Measurements from ENCODE around the gene KMT2C. TPM values are rescaled to one million over a fixed set of nuclear protein-coding genes. Genes with fewer than 3 reads are reported as not detected.

Gene KMT2C
- total and polyA plus RNA-seq, 2 of the 8 experiments (the other 6 are each of a cell fraction or from before 2014, with no cell fraction given), result 9.1 to 40.8 TPM

- H4K91ac ChIP-seq (replicated peaks; ENCODE audit: insufficient read length, low read length), result no peak overlapping the region
- H3K23ac ChIP-seq (ENCODE audit: insufficient read length), result no peak overlapping the region
- H3K79me1 ChIP-seq (ENCODE audit: low read depth, low read length), result no peaks in the 10 kb centered on the region
- no peak overlapping the region for H4K5ac ChIP-seq (ENCODE audit: insufficient read length, low read depth, low read length)
- H3K79me2 ChIP-seq (ENCODE audit: control insufficient read depth in 1 of 2, insufficient read depth in 2 of 2, low read length in 2 of 2), result no peaks in the 10 kb centered on the region
- no peak overlapping the region for H4K8ac ChIP-seq (ENCODE audit: extremely low read depth, insufficient read depth, low read length)
- 79% methylated on average over 2 of the region's 2 CpGs; no CpG with 5 or more reads in 1 of the 2 experiments for WGBS, 2 experiments (ENCODE audit: extremely low coverage in 1 of 2, insufficient coverage in 1 of 2, insufficient read length in 1 of 2, insufficient replicate concordance in 2 of 2, low coverage in 1 of 2, low lambda C conversion rate in 2 of 2, missing lambda C conversion rate in 1 of 2)
- FAIRE-seq (no peak), DNase-seq (ENCODE audit: low read depth in 1 of 2, low spot score in 2 of 2) (no peak)
- H2BK20ac ChIP-seq (ENCODE audit: low read length), result no peak overlapping the region
- H3K18ac ChIP-seq (ENCODE audit: extremely low read depth, low read length), result no peak overlapping the region
- H3K4me3 ChIP-seq (ENCODE audit: extremely low read depth in 1 of 4, insufficient read depth in 2 of 4, low read depth in 3 of 4, low read length in 4 of 4), result no peak overlapping the region
- POLR2A ChIA-PET (ENCODE audit: partially characterized antibody), result no interaction called here
- H4K20me1 ChIP-seq (replicated peaks in 1 of 2; ENCODE audit: control insufficient read depth in 1 of 2, insufficient read depth in 2 of 2, low read length in 2 of 2), result no peaks in the 10 kb centered on the region
- no peaks in the 10 kb centered on the region for H3K36me3 ChIP-seq (ENCODE audit: control insufficient read depth in 2 of 4, insufficient read depth in 4 of 4, low read length in 3 of 4)
- no peaks in the 10 kb centered on the region for H3K27me3 ChIP-seq (replicated peaks in 1 of 4; ENCODE audit: control insufficient read depth in 3 of 4, extremely low read depth in 1 of 4, insufficient read depth in 3 of 4, low read length in 3 of 4)
- H3K9me3 ChIP-seq (ENCODE audit: insufficient read depth in 2 of 2, low read depth in 1 of 2, low read length in 1 of 2), result no peaks in the 10 kb centered on the region
- no peak overlapping the region for H3K27ac ChIP-seq (ENCODE audit: low read depth, low read length)
- H2BK120ac ChIP-seq (replicated peaks; ENCODE audit: low read depth, low read length), result no peak overlapping the region
- no peaks in the 10 kb centered on the region for H3K4me1 ChIP-seq (replicated peaks in 1 of 4; ENCODE audit: control insufficient read depth in 3 of 4, insufficient read depth in 4 of 4, low read length in 3 of 4)
- no peak overlapping the region for H3K4ac ChIP-seq (replicated peaks; ENCODE audit: insufficient read length, low read depth, low read length)
- H3K56ac ChIP-seq (replicated peaks; ENCODE audit: insufficient read length, low read depth, low read length), result no peak overlapping the region
- no peak overlapping the region for H3K14ac ChIP-seq (ENCODE audit: insufficient read length)
- no peak overlapping the region for H2BK12ac ChIP-seq (ENCODE audit: low read depth, low read length)
- H2AFZ ChIP-seq (ENCODE audit: low read length), result no peak overlapping the region
- H2BK15ac ChIP-seq (ENCODE audit: low read length), result no peak overlapping the region
- no peak overlapping the region for H2BK5ac ChIP-seq (ENCODE audit: low read depth, low read length)
- H2AK5ac ChIP-seq (ENCODE audit: low read depth, low read length), result no peak overlapping the region
- no peak overlapping the region for H3K4me2 ChIP-seq (ENCODE audit: insufficient read depth in 1 of 2, low read depth in 2 of 2, low read length in 2 of 2)
- CTCF ChIA-PET (ENCODE audit: partially characterized antibody), result no interaction called here
- H3K23me2 ChIP-seq (ENCODE audit: low read depth, low read length), result no peaks in the 10 kb centered on the region
- no peak overlapping the region for H3K9ac ChIP-seq (replicated peaks in 1 of 4; ENCODE audit: extremely low read depth in 1 of 4, low read depth in 3 of 4, low read length in 3 of 4)
- TF ChIP-seq SIN3A (conservative IDR thresholded peaks at IDR 0.05 in 1 of 2, IDR thresholded peaks at IDR 0.05 in 1 of 2; ENCODE audit: low read depth in 1 of 2, low read length in 2 of 2), result no peak
- TF ChIP-seq CBX5 (IDR thresholded peaks at IDR 0.05; ENCODE audit: low read depth, low read length), result no peak
- no peak for TF ChIP-seq RNF2 (IDR thresholded peaks at IDR 0.05; ENCODE audit: borderline replicate concordance, low read depth, low read length, missing control alignments, poor library complexity, severe bottlenecking)
- TF ChIP-seq SIX5 (IDR thresholded peaks at IDR 0.05; ENCODE audit: low read depth, low read length), result no peak
- no peak for TF ChIP-seq ATF2 (IDR thresholded peaks at IDR 0.05; ENCODE audit: low read length)
- no peak for TF ChIP-seq KDM1A (IDR thresholded peaks at IDR 0.05; ENCODE audit: borderline replicate concordance, low read length)
- TF ChIP-seq CHD1 (IDR thresholded peaks at IDR 0.05; ENCODE audit: low read depth, low read length), result no peak
- TF ChIP-seq E2F6 (IDR thresholded peaks at IDR 0.05), result no peak
- TF ChIP-seq CHD2 (IDR thresholded peaks at IDR 0.05; ENCODE audit: low read length), result no peak
- TF ChIP-seq JUN (IDR thresholded peaks at IDR 0.05; ENCODE audit: low read depth, low read length), result no peak
Observed at GRCh38 chr7:152477079-152477478, 41.3 kb upstream of the KMT2C start.

Measured in H1 (cell line).